IMR-90 (cell line): ENCODE data around the gene KCNH4. TPM values are rescaled to one million over a fixed set of nuclear protein-coding genes. Genes with fewer than 3 reads are reported as not detected.
"Not testable (repeated sequence)": the region's sequence is repeated elsewhere in the genome, so short reads cannot be mapped to it uniquely, and the experiment has no call there.

ENCODE experiments used
- ATAC-seq: fragments of 200-7000 bp; cut with Tn5 transposase; 2 replicates; pipeline ENCODE4 v1.9.1; 2020; ENCODE audit warnings: low read depth, mild to moderate bottlenecking, moderate library complexity
- BruUV-seq: library from RNA; stranded (reverse); fragments of 400-500 nt; replicated peaks from 2 replicates; lab custom pipeline; 2021; lab: Mats Ljungman, UMichigan
- CTCF ChIA-PET: fragments of 300-600 bp; formaldehyde crosslinking; extraction: SDS; loops from one replicate; lab custom pipeline; 2021; ENCODE audit warnings: antibody characterized with exemption; lab: Yijun Ruan, JAX
- POLR2A ChIA-PET: fragments of 300-600 bp; sonication (Branson Sonifier 250); formaldehyde crosslinking; loops from one replicate; lab custom pipeline; 2022; ENCODE audit warnings: antibody characterized with exemption; ENCODE audit not compliant: unreplicated experiment; lab: Charles Lee
- DNase-seq: peaks from one replicate; pipeline ENCODE4 v3.0.0; 2013
- H2AFZ ChIP-seq: replicated peaks from 2 replicates; pipeline ENCODE3; 2013; ENCODE audit warnings: low read length, mild to moderate bottlenecking; ENCODE audit not compliant: poor library complexity
- H2AK5ac ChIP-seq: 2 replicates; pipeline ENCODE4 v1.6.1; 2013; ENCODE audit warnings: low read depth, low read length, inconsistent platforms
- H2AK9ac ChIP-seq: replicated peaks from 2 replicates; pipeline ENCODE3; 2013; ENCODE audit warnings: mild to moderate bottlenecking, low read depth, low read length, moderate library complexity; ENCODE audit not compliant: poor library complexity
- H2BK120ac ChIP-seq: 2 replicates; pipeline ENCODE4 v1.6.1; 2013; ENCODE audit warnings: low read depth, low read length, inconsistent platforms
- H2BK15ac ChIP-seq: 3 replicates; pipeline ENCODE4 v1.6.1; 2013; ENCODE audit warnings: low read depth, low read length, inconsistent platforms
- H2BK20ac ChIP-seq: 2 replicates; pipeline ENCODE4 v1.6.1; 2013; ENCODE audit warnings: low read depth, mild to moderate bottlenecking, inconsistent platforms, low read length, moderate library complexity
- H2BK5ac ChIP-seq: 2 replicates; pipeline ENCODE4 v1.6.1; 2013; ENCODE audit warnings: mild to moderate bottlenecking, low read depth, low read length, inconsistent platforms; ENCODE audit not compliant: poor library complexity, severe bottlenecking
- H3K14ac ChIP-seq: replicated peaks from 2 replicates; pipeline ENCODE4 v1.6.1; 2013; ENCODE audit warnings: low read depth, low read length, inconsistent platforms
- H3K18ac ChIP-seq: 2 replicates; pipeline ENCODE4 v1.6.1; 2013; ENCODE audit warnings: low read depth, low read length, control low read depth
- H3K23ac ChIP-seq: 2 replicates; pipeline ENCODE4 v1.6.1; 2013; ENCODE audit warnings: low read depth, low read length, inconsistent platforms
- H3K27ac ChIP-seq: 2 replicates; pipeline ENCODE4 v1.5.1; 2013; ENCODE audit warnings: mild to moderate bottlenecking, control low read depth, low read length; ENCODE audit not compliant: insufficient read depth
- H3K27me3 ChIP-seq: 2 replicates; pipeline ENCODE4 v1.6.1; 2013; ENCODE audit warnings: low read length; ENCODE audit not compliant: control insufficient read depth, insufficient read depth
- H3K36me3 ChIP-seq: 2 replicates; pipeline ENCODE4 v1.6.1; 2013; ENCODE audit warnings: low read length, mixed read lengths; ENCODE audit not compliant: control insufficient read depth, insufficient read depth
- H3K4ac ChIP-seq: 2 replicates; pipeline ENCODE4 v1.6.1; 2013; ENCODE audit warnings: low read depth, low read length, inconsistent platforms
- H3K4me1 ChIP-seq: 2 replicates; pipeline ENCODE4 v1.6.1; 2013; ENCODE audit warnings: low read length, mixed read lengths; ENCODE audit not compliant: control insufficient read depth, insufficient read depth
- H3K4me2 ChIP-seq: 2 replicates; pipeline ENCODE4 v1.6.1; 2013; ENCODE audit warnings: low read depth, mild to moderate bottlenecking, control low read depth, low read length, moderate library complexity
- H3K4me3 ChIP-seq: 2 replicates; pipeline ENCODE4 v1.5.1; 2013; ENCODE audit warnings: low read depth, mild to moderate bottlenecking, control low read depth, low read length, moderate library complexity; ENCODE audit not compliant: insufficient read depth
- H3K56ac ChIP-seq: 2 replicates; pipeline ENCODE4 v1.6.1; 2013; ENCODE audit warnings: low read length, inconsistent platforms; ENCODE audit not compliant: insufficient read depth; ENCODE audit errors: extremely low read depth
- H3K79me1 ChIP-seq, 2 experiments: 2 replicates each; pipeline ENCODE4 v1.6.1; 2013; ENCODE audit warnings: low read length in 2 of 2, inconsistent platforms in 1 of 2, low read depth in 1 of 2
- H3K9ac ChIP-seq: 2 replicates; pipeline ENCODE4 v1.6.1; 2013; ENCODE audit warnings: low read depth, low read length, control low read depth
- H3K9me1 ChIP-seq: 2 replicates; pipeline ENCODE4 v1.6.1; 2013; ENCODE audit warnings: low read length, inconsistent platforms; ENCODE audit not compliant: insufficient read depth
- H3K9me3 ChIP-seq: 2 replicates; pipeline ENCODE4 v1.6.1; 2013; ENCODE audit warnings: low read length; ENCODE audit not compliant: control insufficient read depth, insufficient read depth
- H4K20me1 ChIP-seq: 2 replicates; pipeline ENCODE4 v1.6.1; 2013; ENCODE audit warnings: low read length, inconsistent platforms; ENCODE audit not compliant: insufficient read depth
- H4K5ac ChIP-seq: 2 replicates; pipeline ENCODE4 v1.6.1; 2013; ENCODE audit warnings: mild to moderate bottlenecking, low read depth, low read length, control low read depth
- H4K8ac ChIP-seq, 2 experiments: 2 replicates each; pipeline ENCODE4 v1.6.1; 2013; ENCODE audit warnings: low read depth in 2 of 2, low read length in 2 of 2, control low read depth in 1 of 2, inconsistent platforms in 1 of 2
- H4K91ac ChIP-seq: 2 replicates; pipeline ENCODE4 v1.6.1; 2013; ENCODE audit warnings: low read depth, low read length, inconsistent platforms; ENCODE audit not compliant: insufficient read depth
- WGBS, 2 experiments: methylation state at CpG; one replicate each; pipeline versions ENCODE4 v1.1.5 to v1.1.7; 2013; ENCODE audit warnings: missing lambda C conversion rate in 2 of 2; ENCODE audit not compliant: insufficient read length in 1 of 2; ENCODE audit errors: extremely low coverage in 2 of 2; 5-methylcytosine and 5-hydroxymethylcytosine counted together
- dilution Hi-C: fragments of 300-500 bp; cut with HindIII; formaldehyde crosslinking; loops from one replicate; pipeline ENCODE4 v1.14.3; 2018; ENCODE audit warnings: low sequenced_read_pairs; ENCODE audit not compliant: unreplicated experiment
- in situ Hi-C: fragments of 300-500 bp; cut with MboI; formaldehyde crosslinking; loops from 3 replicates; pipeline ENCODE4 v1.14.3; 2019; ENCODE audit warnings: low sequenced_read_pairs, inconsistent platforms, mixed read lengths
- intact Hi-C: fragments of 100-400 bp; cut with micrococcal nuclease; formaldehyde crosslinking; loops from 2 replicates; pipeline ENCODE4 v1.10.0; 2022
- polyA plus RNA-seq, 3 experiments: library from polyadenylated mRNA; depleted of rRNA; stranded (reverse); fragments of >200 nt; gene quantifications; 2 replicates each; pipeline ENCODE4 v1.2.3, GENCODE V29; 2012; ENCODE audit warnings: low replicate concordance in 1 of 3
- total RNA-seq: library from RNA; depleted of rRNA; stranded (reverse); fragments of >200 nt; gene quantifications from 2 replicates; pipeline ENCODE4 v1.2.3, GENCODE V29; 2012

The KCNH4 gene
- total and polyA plus RNA-seq, 2 of the 4 experiments (the other 2 are of a cell fraction) = 0.03 TPM; not detected in 1

DNA sequence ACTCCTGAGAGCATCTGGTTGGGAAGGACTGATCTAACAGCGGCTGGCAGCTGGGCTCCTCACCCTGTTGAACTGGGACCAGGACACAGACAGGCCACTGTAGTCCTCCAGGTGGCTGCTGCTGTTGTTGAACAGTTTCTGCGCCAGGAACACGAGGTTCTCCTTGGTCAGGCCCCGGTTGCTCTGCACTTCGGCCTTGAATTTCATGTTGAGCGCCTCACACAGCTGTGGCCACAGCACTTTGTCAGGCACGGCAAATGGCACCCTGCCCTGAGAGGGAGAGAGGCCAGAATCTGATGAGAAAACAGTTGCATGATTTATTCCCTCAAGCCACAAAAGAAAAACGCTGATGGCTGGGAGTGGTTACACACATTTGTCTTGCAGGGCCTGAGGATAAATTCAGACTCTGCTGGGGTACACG, 31.0 kb upstream of the KCNH4 start:
- H3K79me1 ChIP-seq, H3K9me3 ChIP-seq, H3K18ac ChIP-seq, CTCF ChIA-PET, H3K4me1 ChIP-seq, H3K9ac ChIP-seq, ATAC-seq, H3K4ac ChIP-seq, H3K27me3 ChIP-seq, H2BK5ac ChIP-seq, H3K4me2 ChIP-seq, H4K91ac ChIP-seq, H3K23ac ChIP-seq, H3K27ac ChIP-seq, dilution Hi-C loops, H2AK5ac ChIP-seq, H2BK120ac ChIP-seq, H2AFZ ChIP-seq, H2BK15ac ChIP-seq, H3K4me3 ChIP-seq, BruUV-seq, H4K20me1 ChIP-seq, in situ Hi-C loops, H4K8ac ChIP-seq, DNase-seq, H3K56ac ChIP-seq, H3K14ac ChIP-seq, POLR2A ChIA-PET, H2AK9ac ChIP-seq, H2BK20ac ChIP-seq, H3K9me1 ChIP-seq, intact Hi-C loops, H4K5ac ChIP-seq: not testable (repeated sequence)
- peaks cover 40% of the 10 kb centered on the region for H3K36me3 ChIP-seq
- 50% methylated on average over 2 of the region's 9 CpGs; no CpG with 5 or more reads in 1 of the 2 experiments for WGBS, 2 experiments
